ENCODE data around the gene UGT1A1.

- TF ChIP-seq, protein P1, sequence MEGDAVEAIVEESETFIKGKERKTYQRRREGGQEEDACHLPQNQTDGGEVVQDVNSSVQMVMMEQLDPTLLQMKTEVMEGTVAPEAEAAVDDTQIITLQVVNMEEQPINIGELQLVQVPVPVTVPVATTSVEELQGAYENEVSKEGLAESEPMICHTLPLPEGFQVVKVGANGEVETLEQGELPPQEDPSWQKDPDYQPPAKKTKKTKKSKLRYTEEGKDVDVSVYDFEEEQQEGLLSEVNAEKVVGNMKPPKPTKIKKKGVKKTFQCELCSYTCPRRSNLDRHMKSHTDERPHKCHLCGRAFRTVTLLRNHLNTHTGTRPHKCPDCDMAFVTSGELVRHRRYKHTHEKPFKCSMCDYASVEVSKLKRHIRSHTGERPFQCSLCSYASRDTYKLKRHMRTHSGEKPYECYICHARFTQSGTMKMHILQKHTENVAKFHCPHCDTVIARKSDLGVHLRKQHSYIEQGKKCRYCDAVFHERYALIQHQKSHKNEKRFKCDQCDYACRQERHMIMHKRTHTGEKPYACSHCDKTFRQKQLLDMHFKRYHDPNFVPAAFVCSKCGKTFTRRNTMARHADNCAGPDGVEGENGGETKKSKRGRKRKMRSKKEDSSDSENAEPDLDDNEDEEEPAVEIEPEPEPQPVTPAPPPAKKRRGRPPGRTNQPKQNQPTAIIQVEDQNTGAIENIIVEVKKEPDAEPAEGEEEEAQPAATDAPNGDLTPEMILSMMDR (IDR thresholded peaks at IDR 0.05) = no peak
- no peak for TF ChIP-seq POLR2A (IDR thresholded peaks at IDR 0.05)
These were observed 16.4 kb upstream of the UGT1A1 start for GRCh38 chr2:233743464-233744259.

All from esophagus squamous epithelium (tissue), 4 donors.